ENCODE results near the gene DOCK9.

DOCK9 gene

DNA sequence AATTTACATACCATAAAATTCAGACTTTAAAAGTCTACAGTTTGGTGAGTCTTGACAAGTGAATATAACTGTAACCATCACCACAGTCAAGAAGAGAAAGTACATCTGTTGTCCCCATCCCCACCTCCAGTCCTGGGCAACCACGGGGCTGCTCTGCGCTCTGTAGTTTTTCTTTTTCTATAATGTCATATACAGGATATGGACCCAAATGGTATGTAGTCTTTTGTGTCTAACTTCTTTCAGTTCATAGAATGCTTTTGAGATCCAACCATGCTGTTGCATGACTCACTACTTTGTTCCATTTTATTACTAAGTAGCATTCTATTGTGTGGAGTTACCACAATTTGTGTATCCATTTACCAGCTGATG lies 103.9 kb downstream of the DOCK9 start:
- 100% methylated on average over 2 of the region's 2 CpGs for whole genome bisulfite sequencing
- no peak overlapping the region for H3K14ac ChIP-seq (ENCODE audit: low read length in 2 of 2)
- H3K4me2 ChIP-seq (ENCODE audit: low read length, poor library complexity, severe bottlenecking), result no peak overlapping the region
- no peak overlapping the region for H2BK12ac ChIP-seq (ENCODE audit: low read length in 2 of 2)
- no peak overlapping the region for H3K4me3 ChIP-seq (ENCODE audit: insufficient read depth in 1 of 2, low read depth in 1 of 2, low read length in 2 of 2)
- H2AFZ ChIP-seq (ENCODE audit: low read depth, low read length), result no peak overlapping the region
- no peaks in the 10 kb centered on the region for H3K4me1 ChIP-seq (ENCODE audit: control insufficient read depth, insufficient read depth, low read depth, low read length)
- H2AK5ac ChIP-seq (ENCODE audit: low read length, severe bottlenecking), result no peak overlapping the region
- no peak overlapping the region for H3K27ac ChIP-seq (ENCODE audit: low read length, poor library complexity, severe bottlenecking)
- H3K23ac ChIP-seq (ENCODE audit: low read length in 2 of 2), result no peak overlapping the region
- peaks cover 3% of the 10 kb centered on the region for H3K79me1 ChIP-seq (replicated peaks; ENCODE audit: low read length, poor library complexity, severe bottlenecking)
- H4K91ac ChIP-seq (ENCODE audit: low read length), result no peak overlapping the region
- no peak overlapping the region for H2BK15ac ChIP-seq (ENCODE audit: low read depth, poor library complexity, severe bottlenecking)
- H3K27me3 ChIP-seq (ENCODE audit: control insufficient read depth in 1 of 2, insufficient read depth in 1 of 2, low read length in 2 of 2), result no peaks in the 10 kb centered on the region
- no peak overlapping the region for H3K9ac ChIP-seq (ENCODE audit: low read length)
- no peak overlapping the region for H3K18ac ChIP-seq (ENCODE audit: low read depth in 1 of 2, low read length in 2 of 2)
- H3K36me3 ChIP-seq (ENCODE audit: control insufficient read depth in 1 of 2, insufficient read depth in 2 of 2, low read depth in 1 of 2, low read length in 2 of 2), result peaks cover 26 to 33% of the 10 kb centered on the region in 2 experiments
- H3K4ac ChIP-seq (ENCODE audit: low read depth in 1 of 2, low read length in 2 of 2), result no peak overlapping the region
- peaks cover 13% of the 10 kb centered on the region for H3K9me3 ChIP-seq (ENCODE audit: control insufficient read depth, low read length)
- H2BK5ac ChIP-seq (ENCODE audit: low read depth, low read length, poor library complexity, severe bottlenecking), result no peak overlapping the region
- H2BK120ac ChIP-seq (ENCODE audit: low read depth, low read length), result no peak overlapping the region
- no peak for DNase-seq
- no peak overlapping the region for H4K8ac ChIP-seq (ENCODE audit: low read length)

DNA sequence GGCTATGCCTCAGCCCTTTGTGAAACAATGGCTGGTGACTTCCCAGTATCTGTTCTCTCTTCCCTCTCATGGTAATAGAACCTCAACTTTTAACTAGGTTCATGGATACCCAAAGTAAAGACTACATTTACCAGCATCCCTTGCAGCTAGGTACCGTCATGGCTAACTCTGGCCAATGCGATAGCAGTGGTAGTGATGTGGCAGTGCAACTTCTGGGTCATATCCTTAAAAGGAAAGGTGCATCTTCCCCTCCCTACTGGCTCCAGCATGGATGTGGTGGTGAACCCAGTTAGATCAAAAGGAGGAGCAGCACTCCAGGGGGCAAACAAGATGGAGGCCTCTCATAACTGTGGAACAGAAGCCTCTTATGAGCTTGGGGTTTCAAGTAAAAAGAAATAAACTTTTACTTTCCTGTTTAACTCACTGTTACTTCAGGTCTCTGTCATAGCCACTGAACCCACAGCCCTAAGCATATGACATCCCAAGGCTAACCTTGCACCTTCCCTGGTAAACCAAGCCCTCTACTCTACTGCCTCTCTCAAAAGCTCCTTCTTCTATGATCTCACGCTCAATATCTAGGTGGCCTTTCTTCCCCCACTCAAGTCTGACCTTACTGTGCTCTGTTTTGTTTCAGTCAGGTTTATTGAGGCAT lies 104.4 kb downstream of the DOCK9 start:
- Histone ChIP-seq H3K79me1 (replicated peaks; ENCODE audit: low read length, poor library complexity, severe bottlenecking) (peaks cover under 1% of the 10 kb centered on the region), H2BK120ac (ENCODE audit: low read depth, low read length) (no peak overlapping the region), H3K4me2 (ENCODE audit: low read length, poor library complexity, severe bottlenecking) (no peak overlapping the region), H3K18ac (ENCODE audit: low read depth in 1 of 2, low read length in 2 of 2) (no peak overlapping the region), H3K4ac (ENCODE audit: low read depth in 1 of 2, low read length in 2 of 2) (no peak overlapping the region), H3K14ac (ENCODE audit: low read length in 2 of 2) (no peak overlapping the region), H3K36me3 (ENCODE audit: control insufficient read depth in 1 of 2, insufficient read depth in 2 of 2, low read depth in 1 of 2, low read length in 2 of 2) (peaks cover 26 to 28% of the 10 kb centered on the region in 2 experiments), H2BK12ac (ENCODE audit: low read length in 2 of 2) (no peak overlapping the region), H2BK15ac (ENCODE audit: low read depth, poor library complexity, severe bottlenecking) (no peak overlapping the region), H2BK5ac (ENCODE audit: low read depth, low read length, poor library complexity, severe bottlenecking) (no peak overlapping the region), H4K8ac (ENCODE audit: low read length) (no peak overlapping the region), H3K4me1 (ENCODE audit: control insufficient read depth, insufficient read depth, low read depth, low read length) (no peaks in the 10 kb centered on the region), H2AFZ (ENCODE audit: low read depth, low read length) (no peak overlapping the region), H4K91ac (ENCODE audit: low read length) (no peak overlapping the region), H3K4me3 (ENCODE audit: insufficient read depth in 1 of 2, low read depth in 1 of 2, low read length in 2 of 2) (peak overlapping the region in 1 of 2 experiments; percentile 21), H2AK5ac (ENCODE audit: low read length, severe bottlenecking) (no peak overlapping the region), H3K27ac (ENCODE audit: low read length, poor library complexity, severe bottlenecking) (no peak overlapping the region), H3K23ac (ENCODE audit: low read length in 2 of 2) (no peak overlapping the region), H3K9me3 (ENCODE audit: control insufficient read depth, low read length) (peaks cover 13% of the 10 kb centered on the region), H3K27me3 (ENCODE audit: control insufficient read depth in 1 of 2, insufficient read depth in 1 of 2, low read length in 2 of 2) (no peaks in the 10 kb centered on the region), H3K9ac (ENCODE audit: low read length) (no peak overlapping the region)
- 93% methylated on average over 3 of the region's 3 CpGs for WGBS
- DNase-seq, result no peak

DNA sequence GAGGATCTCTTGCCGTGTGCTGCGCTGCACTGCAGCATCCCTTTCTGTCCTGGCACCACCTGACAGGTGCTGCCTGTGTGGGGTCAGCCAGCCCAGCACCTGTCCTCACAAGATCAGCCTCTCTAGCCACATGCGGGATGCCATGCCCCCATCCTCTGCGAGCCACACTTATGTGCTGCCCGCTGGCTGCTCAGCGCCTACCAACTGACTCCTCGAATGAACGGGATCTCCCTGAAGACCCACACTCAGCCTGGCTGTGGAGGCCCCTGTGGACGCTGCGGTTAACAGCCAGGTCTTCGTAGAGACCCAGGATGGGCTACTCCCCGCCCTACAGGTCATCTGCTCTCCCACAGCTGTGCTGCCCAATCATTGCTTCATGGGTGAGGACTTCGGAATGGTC lies 106.1 kb downstream of the DOCK9 start:
- Histone ChIP-seq H2BK12ac (ENCODE audit: low read length in 2 of 2) (no peak overlapping the region), H3K4me1 (ENCODE audit: control insufficient read depth, insufficient read depth, low read depth, low read length) (no peaks in the 10 kb centered on the region), H3K9me3 (ENCODE audit: control insufficient read depth, low read length) (peaks cover 13% of the 10 kb centered on the region), H3K4me2 (ENCODE audit: low read length, poor library complexity, severe bottlenecking) (no peak overlapping the region), H3K18ac (ENCODE audit: low read depth in 1 of 2, low read length in 2 of 2) (no peak overlapping the region), H3K4me3 (ENCODE audit: insufficient read depth in 1 of 2, low read depth in 1 of 2, low read length in 2 of 2) (no peak overlapping the region), H2BK120ac (ENCODE audit: low read depth, low read length) (no peak overlapping the region), H2AK5ac (ENCODE audit: low read length, severe bottlenecking) (no peak overlapping the region), H4K91ac (ENCODE audit: low read length) (no peak overlapping the region), H3K23ac (ENCODE audit: low read length in 2 of 2) (no peak overlapping the region), H4K8ac (ENCODE audit: low read length) (no peak overlapping the region), H3K79me1 (replicated peaks; ENCODE audit: low read length, poor library complexity, severe bottlenecking) (no peaks in the 10 kb centered on the region), H3K14ac (ENCODE audit: low read length in 2 of 2) (no peak overlapping the region), H2BK15ac (ENCODE audit: low read depth, poor library complexity, severe bottlenecking) (no peak overlapping the region), H3K27ac (ENCODE audit: low read length, poor library complexity, severe bottlenecking) (no peak overlapping the region), H3K36me3 (ENCODE audit: control insufficient read depth in 1 of 2, insufficient read depth in 2 of 2, low read depth in 1 of 2, low read length in 2 of 2) (peaks cover 20 to 25% of the 10 kb centered on the region in 2 experiments), H2BK5ac (ENCODE audit: low read depth, low read length, poor library complexity, severe bottlenecking) (no peak overlapping the region), H3K27me3 (ENCODE audit: control insufficient read depth in 1 of 2, insufficient read depth in 1 of 2, low read length in 2 of 2) (no peaks in the 10 kb centered on the region), H2AFZ (ENCODE audit: low read depth, low read length) (no peak overlapping the region), H3K4ac (ENCODE audit: low read depth in 1 of 2, low read length in 2 of 2) (no peak overlapping the region), H3K9ac (ENCODE audit: low read length) (no peak overlapping the region)
- no peak for DNase-seq
- 93% methylated on average over 13 of the region's 13 CpGs for WGBS

DNA sequence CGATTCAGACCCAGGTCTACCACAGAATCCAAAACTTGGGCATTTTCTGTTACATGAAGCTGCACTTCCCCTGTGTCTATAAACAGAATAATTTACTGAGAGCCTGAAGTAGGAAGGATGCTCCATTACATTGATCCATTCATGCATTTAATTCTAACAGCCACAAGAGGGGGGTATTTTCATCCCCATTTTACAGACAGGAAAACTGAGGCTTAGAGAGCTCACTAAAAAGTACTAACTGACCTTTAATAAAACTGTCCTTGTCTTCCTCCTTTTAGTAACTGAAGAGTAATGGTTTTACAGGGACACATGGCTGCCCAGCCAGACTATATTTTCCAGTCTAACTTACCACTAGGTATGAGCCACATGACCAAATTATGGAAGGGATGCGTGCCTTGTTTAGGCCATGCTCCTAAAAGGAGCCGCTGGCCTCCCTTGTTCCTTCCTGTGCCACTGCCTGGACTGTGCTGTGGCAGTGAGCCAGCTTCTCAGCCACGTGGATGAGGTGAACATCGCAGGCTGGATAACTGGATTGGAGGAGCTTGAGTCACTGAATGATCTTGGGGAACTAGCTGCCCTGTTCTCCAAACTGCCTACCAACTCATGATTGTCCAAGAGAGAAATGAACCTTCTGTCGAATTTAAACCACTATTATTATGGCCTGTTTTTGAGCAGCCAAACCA lies 108.3 kb downstream of the DOCK9 start:
- H3K14ac ChIP-seq (ENCODE audit: low read length in 2 of 2), result no peak overlapping the region
- H4K8ac ChIP-seq (ENCODE audit: low read length), result no peak overlapping the region
- no peak for DNase-seq
- H2AK5ac ChIP-seq (ENCODE audit: low read length, severe bottlenecking), result no peak overlapping the region
- H3K23ac ChIP-seq (ENCODE audit: low read length in 2 of 2), result no peak overlapping the region
- H3K4ac ChIP-seq (ENCODE audit: low read depth in 1 of 2, low read length in 2 of 2), result no peak overlapping the region
- peaks cover 13% of the 10 kb centered on the region for H3K9me3 ChIP-seq (ENCODE audit: control insufficient read depth, low read length)
- H2BK12ac ChIP-seq (ENCODE audit: low read length in 2 of 2), result no peak overlapping the region
- H2BK5ac ChIP-seq (ENCODE audit: low read depth, low read length, poor library complexity, severe bottlenecking), result no peak overlapping the region
- no peak overlapping the region for H2BK120ac ChIP-seq (ENCODE audit: low read depth, low read length)
- H3K36me3 ChIP-seq (ENCODE audit: control insufficient read depth in 1 of 2, insufficient read depth in 2 of 2, low read depth in 1 of 2, low read length in 2 of 2), result peaks cover 21 to 42% of the 10 kb centered on the region in 2 experiments
- no peak overlapping the region for H4K91ac ChIP-seq (ENCODE audit: low read length)
- H2AFZ ChIP-seq (ENCODE audit: low read depth, low read length), result no peak overlapping the region
- H3K79me1 ChIP-seq (replicated peaks; ENCODE audit: low read length, poor library complexity, severe bottlenecking), result no peaks in the 10 kb centered on the region
- H3K4me2 ChIP-seq (ENCODE audit: low read length, poor library complexity, severe bottlenecking), result no peak overlapping the region
- H3K27me3 ChIP-seq (ENCODE audit: control insufficient read depth in 1 of 2, insufficient read depth in 1 of 2, low read length in 2 of 2), result no peaks in the 10 kb centered on the region
- no peaks in the 10 kb centered on the region for H3K4me1 ChIP-seq (ENCODE audit: control insufficient read depth, insufficient read depth, low read depth, low read length)
- 93% methylated on average over 6 of the region's 6 CpGs for WGBS
- H3K4me3 ChIP-seq (ENCODE audit: insufficient read depth in 1 of 2, low read depth in 1 of 2, low read length in 2 of 2), result no peak overlapping the region
- H2BK15ac ChIP-seq (ENCODE audit: low read depth, poor library complexity, severe bottlenecking), result no peak overlapping the region
- no peak overlapping the region for H3K9ac ChIP-seq (ENCODE audit: low read length)
- H3K27ac ChIP-seq (ENCODE audit: low read length, poor library complexity, severe bottlenecking), result no peak overlapping the region
- no peak overlapping the region for H3K18ac ChIP-seq (ENCODE audit: low read depth in 1 of 2, low read length in 2 of 2)

Measured in mesenchymal stem cell (in vitro differentiated cells and primary cell).